GM12878 (cell line): ENCODE results near the gene HESX1.

Experiments used
- FOS ChIP-seq: IDR thresholded peaks from 3 replicates; pipeline ENCODE4 v1.6.1; 2011; ENCODE audit warnings: borderline replicate concordance; ENCODE audit not compliant: insufficient read length; ENCODE audit errors: extremely low read depth
- POLR2A ChIP-seq: IDR thresholded peaks from 2 replicates; pipeline ENCODE4 v1.6.1; 2011; ENCODE audit warnings: low read depth, mild to moderate bottlenecking, low read length
- STAT1 ChIP-seq: fragments of 450-650 bp; conservative IDR thresholded peaks from 2 replicates; pipeline ENCODE4 v1.6.1; 2014; ENCODE audit warnings: antibody characterized with exemption, mild to moderate bottlenecking
- TF ChIP-seq, protein P1 (sequence below), 3 experiments: IDR thresholded peaks in 2 of 3; conservative IDR thresholded peaks in 1 of 3; 2 replicates each; pipeline ENCODE4 v1.5.1; 2011; ENCODE audit warnings: low read depth in 3 of 3, low read length in 3 of 3, mild to moderate bottlenecking in 3 of 3, control low read depth in 2 of 3, moderate library complexity in 2 of 3, inconsistent platforms in 1 of 3, mixed read lengths in 1 of 3; ENCODE audit not compliant: control insufficient read depth in 2 of 3, insufficient read depth in 1 of 3; ENCODE audit errors: extremely low read depth in 1 of 3
- TF ChIP-seq, protein P2 (sequence below): IDR thresholded peaks from 2 replicates; pipeline ENCODE4 v1.6.1; 2012; ENCODE audit warnings: mild to moderate bottlenecking, low read depth, low read length

DNA sequence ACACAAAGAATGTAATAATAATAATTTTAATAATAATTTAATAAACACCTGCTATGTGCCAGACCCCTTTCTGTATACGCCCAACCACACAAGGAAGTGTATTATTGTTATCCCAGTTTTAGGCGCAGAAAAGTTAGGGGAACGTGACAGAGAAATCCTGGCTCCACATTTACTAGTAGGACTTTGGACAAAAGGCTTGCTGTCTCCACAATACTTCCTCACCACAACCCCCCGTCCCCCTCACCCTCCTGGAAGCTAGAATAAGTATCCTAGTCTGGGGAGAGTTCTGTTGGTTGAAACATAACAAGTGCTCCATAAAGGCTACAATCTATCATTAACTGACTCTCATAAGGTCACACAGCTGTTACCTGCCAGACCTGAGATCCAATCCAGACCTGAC lies 34.1 kb downstream of the HESX1 start:
- TF ChIP-seq POLR2A, result no peak
- TF ChIP-seq, protein P1, sequence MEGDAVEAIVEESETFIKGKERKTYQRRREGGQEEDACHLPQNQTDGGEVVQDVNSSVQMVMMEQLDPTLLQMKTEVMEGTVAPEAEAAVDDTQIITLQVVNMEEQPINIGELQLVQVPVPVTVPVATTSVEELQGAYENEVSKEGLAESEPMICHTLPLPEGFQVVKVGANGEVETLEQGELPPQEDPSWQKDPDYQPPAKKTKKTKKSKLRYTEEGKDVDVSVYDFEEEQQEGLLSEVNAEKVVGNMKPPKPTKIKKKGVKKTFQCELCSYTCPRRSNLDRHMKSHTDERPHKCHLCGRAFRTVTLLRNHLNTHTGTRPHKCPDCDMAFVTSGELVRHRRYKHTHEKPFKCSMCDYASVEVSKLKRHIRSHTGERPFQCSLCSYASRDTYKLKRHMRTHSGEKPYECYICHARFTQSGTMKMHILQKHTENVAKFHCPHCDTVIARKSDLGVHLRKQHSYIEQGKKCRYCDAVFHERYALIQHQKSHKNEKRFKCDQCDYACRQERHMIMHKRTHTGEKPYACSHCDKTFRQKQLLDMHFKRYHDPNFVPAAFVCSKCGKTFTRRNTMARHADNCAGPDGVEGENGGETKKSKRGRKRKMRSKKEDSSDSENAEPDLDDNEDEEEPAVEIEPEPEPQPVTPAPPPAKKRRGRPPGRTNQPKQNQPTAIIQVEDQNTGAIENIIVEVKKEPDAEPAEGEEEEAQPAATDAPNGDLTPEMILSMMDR (IDR thresholded peaks at IDR 0.05 in 2 of 3, conservative IDR thresholded peaks at IDR 0.05 in 1 of 3; ENCODE audit: control insufficient read depth in 2 of 3, extremely low read depth in 1 of 3, insufficient read depth in 1 of 3, low read depth in 3 of 3, low read length in 3 of 3), result no peak
- no peak for TF ChIP-seq STAT1
- no peak for TF ChIP-seq FOS
- TF ChIP-seq, protein P2, sequence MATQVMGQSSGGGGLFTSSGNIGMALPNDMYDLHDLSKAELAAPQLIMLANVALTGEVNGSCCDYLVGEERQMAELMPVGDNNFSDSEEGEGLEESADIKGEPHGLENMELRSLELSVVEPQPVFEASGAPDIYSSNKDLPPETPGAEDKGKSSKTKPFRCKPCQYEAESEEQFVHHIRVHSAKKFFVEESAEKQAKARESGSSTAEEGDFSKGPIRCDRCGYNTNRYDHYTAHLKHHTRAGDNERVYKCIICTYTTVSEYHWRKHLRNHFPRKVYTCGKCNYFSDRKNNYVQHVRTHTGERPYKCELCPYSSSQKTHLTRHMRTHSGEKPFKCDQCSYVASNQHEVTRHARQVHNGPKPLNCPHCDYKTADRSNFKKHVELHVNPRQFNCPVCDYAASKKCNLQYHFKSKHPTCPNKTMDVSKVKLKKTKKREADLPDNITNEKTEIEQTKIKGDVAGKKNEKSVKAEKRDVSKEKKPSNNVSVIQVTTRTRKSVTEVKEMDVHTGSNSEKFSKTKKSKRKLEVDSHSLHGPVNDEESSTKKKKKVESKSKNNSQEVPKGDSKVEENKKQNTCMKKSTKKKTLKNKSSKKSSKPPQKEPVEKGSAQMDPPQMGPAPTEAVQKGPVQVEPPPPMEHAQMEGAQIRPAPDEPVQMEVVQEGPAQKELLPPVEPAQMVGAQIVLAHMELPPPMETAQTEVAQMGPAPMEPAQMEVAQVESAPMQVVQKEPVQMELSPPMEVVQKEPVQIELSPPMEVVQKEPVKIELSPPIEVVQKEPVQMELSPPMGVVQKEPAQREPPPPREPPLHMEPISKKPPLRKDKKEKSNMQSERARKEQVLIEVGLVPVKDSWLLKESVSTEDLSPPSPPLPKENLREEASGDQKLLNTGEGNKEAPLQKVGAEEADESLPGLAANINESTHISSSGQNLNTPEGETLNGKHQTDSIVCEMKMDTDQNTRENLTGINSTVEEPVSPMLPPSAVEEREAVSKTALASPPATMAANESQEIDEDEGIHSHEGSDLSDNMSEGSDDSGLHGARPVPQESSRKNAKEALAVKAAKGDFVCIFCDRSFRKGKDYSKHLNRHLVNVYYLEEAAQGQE, result no peak
